GM21360 (cell line): Measurements from ENCODE around the gene TMEM269.

Experiments used
- ATAC-seq: cut with Tn5 transposase; IDR thresholded peaks from one replicate; pipeline ENCODE4 v1.9.1; 2021; ENCODE audit warnings: mild to moderate bottlenecking, moderate library complexity; ENCODE audit not compliant: unreplicated experiment

TMEM269 gene

DNA sequence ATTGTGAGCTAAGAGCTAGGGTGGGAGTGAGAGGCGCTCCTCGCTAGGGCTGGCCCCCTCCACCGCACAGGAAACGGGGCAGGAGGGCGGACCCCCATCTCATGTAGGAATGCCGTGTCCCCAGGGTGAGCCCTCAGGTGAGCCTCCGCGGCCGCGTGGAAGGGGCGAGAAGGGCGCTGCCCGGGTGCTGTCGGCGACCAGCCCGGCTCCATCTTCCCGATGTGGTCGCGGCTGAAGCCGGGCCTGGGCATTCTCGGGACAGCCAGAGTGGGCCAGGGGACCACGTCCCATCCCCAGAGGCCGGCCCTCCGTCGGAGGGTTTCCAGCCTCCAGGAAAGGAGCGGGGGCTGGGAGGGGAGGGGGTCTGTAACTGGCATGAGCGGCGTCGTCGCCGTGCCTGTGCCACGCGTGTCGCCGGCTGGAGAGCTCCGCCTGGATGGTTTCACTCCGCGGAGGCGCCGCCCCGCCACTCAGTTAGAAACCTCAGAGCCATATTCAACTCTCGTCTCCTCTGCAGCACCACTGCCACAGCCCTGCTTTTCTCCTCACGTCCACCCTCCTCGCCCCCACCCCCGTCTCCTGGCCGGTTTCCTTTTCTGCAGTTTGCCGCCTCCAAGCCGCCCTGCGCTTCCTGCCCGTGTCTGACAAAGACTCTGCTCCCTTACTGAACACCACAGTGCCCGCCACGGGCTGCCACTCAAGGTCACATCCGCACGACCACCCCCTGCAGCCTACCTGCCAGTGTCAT is at the start of gene TMEM269:
TSS of gene TMEM269 (plus strand) at position 46 of the 748 bp plus-strand sequence. CDS start 4,903 bp downstream, outside the sequence.
- ATAC-seq, result no peak

DNA sequence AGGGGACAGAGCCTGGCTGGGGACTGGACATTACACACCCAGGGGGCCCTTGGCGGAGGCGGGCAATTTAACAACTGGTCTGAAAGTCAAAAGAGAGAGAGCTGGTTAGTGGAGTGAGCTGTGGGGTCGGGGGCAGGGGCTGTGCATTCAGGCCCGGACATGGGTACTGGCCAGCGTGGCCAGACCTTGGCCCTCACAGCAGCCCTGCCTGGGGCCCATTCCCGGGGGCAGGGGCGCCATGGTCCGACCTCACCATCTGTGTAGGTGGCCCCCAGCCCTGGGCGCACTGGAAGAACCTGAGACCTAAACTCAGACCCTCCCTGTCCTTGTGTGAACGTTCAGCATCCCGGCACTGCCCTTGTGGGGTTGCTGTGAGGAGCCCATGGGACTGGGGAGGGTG is 49.7 kb upstream of the TMEM269 start:
- ATAC-seq, result no peak

- ATAC-seq, result no peak
These were observed 49.2 kb upstream of the TMEM269 start for GRCh38 chr1:42735477-42736105.

DNA sequence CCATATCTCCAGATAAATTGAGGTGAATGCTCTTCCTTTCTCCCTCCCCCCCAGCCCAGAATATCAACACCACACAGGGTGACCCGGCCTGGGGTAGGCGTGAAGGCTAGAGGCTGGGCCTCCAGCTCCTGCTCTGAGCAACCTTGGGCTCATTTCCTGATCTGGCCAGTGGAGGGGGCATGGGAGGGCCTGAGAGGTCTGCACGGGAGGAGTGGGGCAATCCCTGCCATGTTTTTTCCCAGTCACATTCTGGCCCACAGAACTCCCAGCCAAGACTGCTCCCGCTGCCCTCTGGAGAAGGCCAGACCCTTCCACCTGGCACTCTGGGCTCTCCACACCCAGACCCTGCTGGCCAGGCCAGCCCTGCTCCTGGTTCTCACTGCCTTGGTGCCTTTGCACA is 48.6 kb upstream of the TMEM269 start:
- ATAC-seq, result no peak

DNA sequence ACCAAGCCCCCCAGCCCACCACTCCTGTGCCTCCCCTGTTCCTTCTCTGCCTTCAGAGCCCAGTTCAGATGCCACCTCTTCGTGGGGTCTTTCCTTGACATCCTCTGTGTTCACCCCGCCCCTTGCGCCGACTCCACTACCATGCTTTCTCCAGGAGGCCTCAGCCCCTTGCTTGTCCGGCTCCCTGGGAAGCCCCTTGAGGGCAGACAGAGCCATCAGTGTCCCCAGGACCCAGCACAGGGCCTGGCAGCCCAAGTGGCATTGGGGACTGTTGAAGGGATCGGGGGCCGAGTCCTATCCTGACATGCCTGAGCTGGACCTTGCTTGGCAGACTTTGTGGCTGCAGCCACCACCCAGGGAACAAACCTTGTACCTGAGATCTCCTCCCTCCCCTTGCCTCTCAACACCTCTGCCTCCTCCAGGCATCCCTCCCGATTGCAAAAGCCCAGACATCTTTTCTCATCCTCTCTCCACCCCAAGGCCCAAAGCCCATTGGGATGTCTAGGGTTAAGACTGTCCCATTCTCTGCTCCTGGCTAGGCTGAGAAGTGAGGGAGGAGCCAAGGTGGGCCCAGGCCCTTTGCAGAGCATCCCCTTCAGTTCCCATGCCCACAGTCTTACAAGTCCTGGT is 48.1 kb upstream of the TMEM269 start:
- no peak for ATAC-seq

DNA sequence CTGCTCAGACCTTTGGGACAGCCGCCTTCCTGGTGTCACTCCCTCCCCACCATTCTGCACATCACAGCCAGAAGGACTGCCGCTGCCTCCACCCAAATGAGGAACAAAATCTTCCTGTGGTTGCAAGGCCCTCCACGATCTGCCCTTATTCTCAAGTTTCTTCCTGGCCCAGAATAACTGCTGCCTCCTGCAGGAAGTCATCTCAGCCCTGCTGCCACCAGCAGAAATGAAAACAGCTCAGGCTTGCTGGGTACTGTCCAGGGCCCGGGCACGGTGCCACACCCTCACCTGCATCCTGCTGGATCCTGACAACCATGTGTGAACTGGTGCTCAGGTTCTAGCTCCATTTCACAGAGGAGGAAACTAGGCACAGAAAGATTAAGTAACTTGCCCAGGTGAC is 47.5 kb upstream of the TMEM269 start:
- no peak for ATAC-seq

DNA sequence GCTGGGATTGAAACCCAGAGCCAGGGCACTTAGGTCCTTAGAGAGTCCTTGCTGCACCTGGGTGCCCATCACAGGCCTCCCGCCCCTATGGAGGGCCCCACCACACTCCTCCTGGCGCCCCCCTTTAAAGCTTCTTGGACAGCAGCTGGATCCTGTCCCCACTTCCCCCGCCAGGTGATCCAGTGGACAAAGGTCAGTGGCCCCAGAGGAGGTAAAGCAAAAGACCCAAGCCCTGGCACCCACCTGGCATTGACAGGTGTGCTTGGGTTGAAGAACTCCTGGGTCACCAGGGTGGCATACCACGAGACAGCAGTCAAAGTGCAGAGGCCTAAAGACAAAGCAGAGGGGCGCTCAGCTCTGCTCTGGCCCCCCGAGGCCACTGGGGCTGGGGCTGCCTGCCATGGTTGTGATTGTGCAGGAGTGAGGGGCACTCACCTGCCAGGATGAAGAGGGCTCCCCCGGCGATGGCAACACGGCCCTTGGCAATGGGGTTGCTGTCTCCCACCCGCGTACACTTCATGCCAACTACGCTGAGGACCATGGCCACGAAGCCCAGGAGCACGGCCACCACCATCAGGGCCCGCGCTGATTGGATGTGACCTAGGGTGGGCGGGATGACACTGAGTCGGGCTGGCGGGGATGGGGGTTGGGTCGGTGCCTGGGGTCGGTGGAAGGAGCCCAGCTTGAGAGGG is 46.7 kb upstream of the TMEM269 start:
- ATAC-seq, result no peak

DNA sequence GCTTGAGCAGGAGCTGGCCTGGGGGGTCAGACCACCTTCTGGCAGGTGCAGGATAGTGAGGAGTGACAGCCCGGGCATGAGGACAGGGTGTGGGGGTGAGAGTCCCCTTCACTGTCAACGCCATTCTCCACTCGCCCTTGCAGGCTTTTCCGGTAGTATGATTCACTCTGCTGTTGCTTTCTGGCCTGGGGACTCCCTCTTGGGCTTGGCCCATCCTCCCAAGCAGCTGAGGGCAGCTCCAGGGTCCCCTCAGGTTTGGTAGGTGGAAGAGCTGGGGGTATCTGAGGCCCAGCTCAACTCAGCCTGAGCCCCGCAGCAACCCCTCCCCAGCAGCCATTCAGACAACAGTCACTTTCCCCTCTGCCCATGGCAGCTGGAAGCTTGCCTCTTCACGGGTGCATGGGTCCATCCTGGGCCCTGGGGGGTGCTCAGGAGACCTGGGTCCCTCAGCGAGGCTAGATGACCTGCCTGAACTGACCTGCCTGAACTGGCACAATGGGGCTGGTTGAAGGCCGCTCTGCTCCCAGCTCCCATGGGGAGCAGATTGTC is 46.0 kb upstream of the TMEM269 start:
- no peak for ATAC-seq

GRCh38 chr1:42739753-42740700 is 44.8 kb upstream of the TMEM269 start, which contains the start of gene CLDN19:
Gene CLDN19, minus strand, starts transcription at chr1:42740236. Its CDS starts 173 bp downstream, at chr1:42740063.
- no peak for ATAC-seq

- ATAC-seq, result no peak
These were observed 43.8 kb upstream of the TMEM269 start for GRCh38 chr1:42740851-42741580.

- no peak for ATAC-seq
These were observed 43.1 kb upstream of the TMEM269 start for GRCh38 chr1:42741706-42742105.

DNA sequence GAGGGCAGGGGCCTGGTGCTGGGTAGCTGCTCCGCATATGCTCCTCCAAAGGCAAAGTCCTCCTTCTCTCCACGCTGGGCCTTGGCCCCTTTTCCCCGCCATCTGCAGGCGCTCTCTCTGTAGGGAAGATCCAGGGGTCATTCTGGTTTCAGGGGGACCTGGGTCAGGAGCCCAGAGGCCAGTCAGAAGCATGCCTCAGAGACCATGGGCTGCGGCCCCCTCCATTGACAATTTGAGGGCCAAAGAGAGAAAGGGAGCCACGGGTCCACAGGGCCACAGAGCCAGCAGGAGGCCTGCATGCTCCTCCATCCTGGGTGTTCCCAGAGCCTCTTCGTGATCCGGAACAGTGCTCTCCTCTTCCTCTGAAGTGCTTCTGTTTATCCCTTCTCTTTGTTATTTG is 42.6 kb upstream of the TMEM269 start:
- no peak for ATAC-seq

DNA sequence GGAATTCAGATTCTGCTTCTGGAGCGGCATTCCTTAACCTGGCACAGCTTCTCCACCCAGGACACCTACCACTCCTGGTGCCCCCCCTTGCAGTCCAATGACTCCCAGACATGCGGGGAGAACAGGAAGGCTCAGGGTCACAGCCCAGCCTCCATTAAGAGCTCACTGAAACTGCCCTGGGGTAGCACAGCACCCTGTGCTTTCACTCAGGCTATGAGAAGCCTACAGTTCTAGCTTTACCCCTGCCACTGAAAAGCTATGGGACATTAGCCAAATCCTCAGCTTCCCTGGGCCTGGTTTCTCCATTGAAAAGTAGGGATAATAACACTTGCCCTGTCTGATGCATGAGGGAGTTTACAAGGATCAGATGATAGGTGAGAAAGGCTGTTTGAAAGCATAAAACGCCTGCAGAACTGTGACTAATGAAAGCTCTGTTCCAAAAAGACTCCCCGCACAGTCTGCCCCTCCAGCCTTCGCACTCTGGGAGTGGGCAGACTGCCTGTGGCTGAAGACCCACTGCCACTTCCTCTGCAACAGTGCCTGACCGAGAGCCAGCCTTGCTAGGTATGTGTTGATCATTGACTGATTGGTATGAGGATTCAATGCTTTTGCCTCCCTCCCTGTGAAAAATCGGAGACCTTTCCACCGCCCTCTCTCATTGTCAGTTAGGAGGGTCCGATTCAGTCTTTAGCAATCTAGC is 42.0 kb upstream of the TMEM269 start:
- ATAC-seq, result no peak

DNA sequence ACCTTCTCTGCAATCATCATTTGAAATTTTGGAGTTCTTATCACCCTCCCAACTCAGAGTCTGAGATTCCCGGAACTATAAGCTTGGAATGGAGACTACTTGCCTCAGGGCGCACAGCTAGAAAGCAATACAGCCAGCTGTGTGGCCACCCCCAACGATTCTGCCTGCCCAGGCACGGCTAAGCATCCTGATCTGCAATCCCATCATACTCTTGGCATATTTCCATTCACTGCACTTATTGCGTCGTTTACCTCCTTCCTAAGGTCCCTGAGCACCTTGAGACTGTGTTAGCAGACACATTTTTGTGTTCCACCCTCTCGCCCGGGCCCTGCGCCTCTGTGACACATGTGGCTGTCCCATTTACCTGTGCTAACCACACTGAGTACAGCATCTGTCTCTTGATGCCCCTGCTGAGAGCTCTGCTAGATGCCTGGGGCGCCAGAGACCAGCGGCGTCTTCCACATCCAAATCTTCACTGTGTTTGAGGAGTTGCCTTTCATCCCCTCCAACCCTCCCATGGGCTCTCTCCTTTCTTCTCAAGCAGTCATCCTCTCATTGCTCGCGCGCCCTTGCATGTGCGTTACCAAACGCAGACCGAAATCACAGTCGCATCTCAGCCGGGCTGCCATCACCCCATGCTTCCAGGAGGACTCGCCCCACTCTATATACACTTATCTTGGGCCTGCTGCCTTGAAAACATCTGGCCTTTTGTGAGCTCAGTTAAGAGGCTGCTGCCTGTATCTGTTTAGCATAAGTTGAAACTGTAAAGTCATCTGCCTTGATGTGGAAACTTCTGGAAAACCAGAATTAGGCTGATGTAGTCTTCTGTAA is 41.3 kb upstream of the TMEM269 start:
- no peak for ATAC-seq

- ATAC-seq, result no peak
These were observed 40.7 kb upstream of the TMEM269 start for GRCh38 chr1:42744148-42744413.

GRCh38 chr1:42745851-42746250 is 38.9 kb upstream of the TMEM269 start:
- ATAC-seq, result no peak

GRCh38 chr1:42746436-42747105 is 38.2 kb upstream of the TMEM269 start:
- no peak for ATAC-seq

GRCh38 chr1:42747125-42747524 is 37.7 kb upstream of the TMEM269 start:
- ATAC-seq, result no peak
